Spleen (tissue), 7 donors: ENCODE results near the gene CNOT11.

Experiments
- CTCF ChIP-seq, 11 experiments: fragments of 200-600 bp in 7 of 11; fragments of 450-650 bp in 4 of 11; sonication (generic) in 4 of 11; IDR thresholded peaks in 8 of 11; conservative IDR thresholded peaks in 3 of 11; 1 replicate in 7 of 11; 2 replicates in 4 of 11; pipeline versions ENCODE4 v1.4.0 to v1.8.0; 2016 to 2021; ENCODE audit warnings: antibody characterized with exemption in 11 of 11, inconsistent platforms in 4 of 11, mild to moderate bottlenecking in 1 of 11
- POLR2A ChIP-seq, 3 donors: fragments of 450-650 bp; IDR thresholded peaks; one replicate each; pipeline ENCODE4 v1.5.1; 2017; ENCODE audit warnings: antibody characterized with exemption in 3 of 3, mild to moderate bottlenecking in 1 of 3
- POLR2AphosphoS5 ChIP-seq, 3 donors: sonication (generic); formaldehyde crosslinking; IDR thresholded peaks; one replicate each; pipeline ENCODE4 v1.5.1; 2017; ENCODE audit warnings: antibody characterized with exemption in 3 of 3
- donor health status: DM: no; HTN: no; CAD: no; lungs with moderate emphysema.
- donor health status: DM: no; HTN: no; CAD: no.
- donor health status: DM: no; HTN: no; CAD: no.

- TF ChIP-seq CTCF (IDR thresholded peaks at IDR 0.05 in 8 of 11, conservative IDR thresholded peaks at IDR 0.05 in 3 of 11) = no peak
- TF ChIP-seq POLR2A (IDR thresholded peaks at IDR 0.05) = no peak
- peak in 1 of 3 donors; percentile 56 for TF ChIP-seq POLR2AphosphoS5 (IDR thresholded peaks at IDR 0.05)
Measured at GRCh38 chr2:101223814-101224231, 28.9 kb upstream of the CNOT11 start.
